HepG2 (cell line): Measurements from ENCODE around the gene LOC128125822.
A peak's percentile ranks its signal among the peaks of the same experiment; 100 is the strongest.

Experiments used
- ARHGAP35 ChIP-seq: sonication (generic); formaldehyde crosslinking; IDR thresholded peaks from 2 replicates; pipeline ENCODE4 v1.9.0; 2022; ENCODE audit warnings: mild to moderate bottlenecking, inconsistent platforms, moderate library complexity, missing genetic modification reagents, borderline replicate concordance
- ATF3 ChIP-seq: sonication (generic); formaldehyde crosslinking; IDR thresholded peaks from 2 replicates; pipeline ENCODE4 v1.4.0; 2020; ENCODE audit warnings: missing genetic modification reagents
- CTCF ChIP-seq: sonication (generic); formaldehyde crosslinking; IDR thresholded peaks from 2 replicates; pipeline ENCODE4 v1.5.0; 2020; ENCODE audit warnings: mild to moderate bottlenecking, missing genetic modification reagents, moderate library complexity
- DMAP1 ChIP-seq: IDR thresholded peaks from 2 replicates; pipeline ENCODE4 v1.6.1; 2016
- ELF1 ChIP-seq: sonication (generic); formaldehyde crosslinking; IDR thresholded peaks from 2 replicates; pipeline ENCODE4 v1.4.0; 2020; ENCODE audit warnings: missing genetic modification reagents
- GRHL1 ChIP-seq: sonication (generic); formaldehyde crosslinking; conservative IDR thresholded peaks from 2 replicates; pipeline ENCODE4 v1.8.0; 2022; ENCODE audit warnings: missing genetic modification reagents
- HDAC6 ChIP-seq: fragments of 200-600 bp; sonication (generic); IDR thresholded peaks from 2 replicates; pipeline ENCODE4 v1.7.0; 2017; ENCODE audit warnings: mild to moderate bottlenecking, antibody characterized with exemption, low read length, low read depth
- HMG20B ChIP-seq: conservative IDR thresholded peaks from 2 replicates; pipeline ENCODE4 v1.6.1; 2016; ENCODE audit warnings: missing genetic modification reagents, missing compliant biosample characterization
- KAT7 ChIP-seq: IDR thresholded peaks from 2 replicates; pipeline ENCODE4 v1.6.1; 2018; ENCODE audit warnings: borderline replicate concordance, missing compliant biosample characterization
- MEIS2 ChIP-seq: sonication (generic); formaldehyde crosslinking; IDR thresholded peaks from 2 replicates; pipeline ENCODE4 v1.9.0; 2021; ENCODE audit warnings: mild to moderate bottlenecking, missing genetic modification reagents
- NFE2L2 ChIP-seq: fragments of 150-350 bp; IDR thresholded peaks from 2 replicates; pipeline ENCODE4 v1.6.1; 2014; ENCODE audit warnings: low read length
- NFRKB ChIP-seq: fragments of 450-650 bp; IDR thresholded peaks from 2 replicates; pipeline ENCODE4 v1.6.1; 2017
- SIN3A ChIP-seq: IDR thresholded peaks from 2 replicates; pipeline ENCODE4 v1.6.1; 2011; ENCODE audit warnings: low read depth, mild to moderate bottlenecking, control low read depth, low read length, borderline replicate concordance
- SKIL ChIP-seq: sonication (generic); formaldehyde crosslinking; IDR thresholded peaks from 2 replicates; pipeline ENCODE4 v1.8.0; 2022; ENCODE audit warnings: missing genetic modification reagents, mild to moderate bottlenecking, moderate library complexity, borderline replicate concordance
- SYNCRIP ChIP-seq: fragments of 200-400 bp; formaldehyde crosslinking; IDR thresholded peaks from 2 replicates; pipeline ENCODE4 v1.6.1; 2018; ENCODE audit warnings: mild to moderate bottlenecking, low read depth, low read length; ENCODE audit not compliant: insufficient read depth
- TGIF2 ChIP-seq: IDR thresholded peaks from 2 replicates; pipeline ENCODE4 v1.6.1; 2016; ENCODE audit warnings: control low read depth, missing compliant biosample characterization
- THYN1 ChIP-seq: sonication (generic); formaldehyde crosslinking; IDR thresholded peaks from 2 replicates; pipeline ENCODE4 v1.8.1; 2023; ENCODE audit warnings: low read depth, mild to moderate bottlenecking, moderate library complexity, missing genetic modification reagents, borderline replicate concordance
- XBP1 ChIP-seq: sonication (generic); formaldehyde crosslinking; IDR thresholded peaks from 2 replicates; pipeline ENCODE4 v1.5.0; 2020; ENCODE audit warnings: missing genetic modification reagents
- ZBTB8A ChIP-seq: sonication (generic); formaldehyde crosslinking; IDR thresholded peaks from 2 replicates; pipeline ENCODE4 v1.4.0; 2020; ENCODE audit warnings: mild to moderate bottlenecking, low read depth, missing genetic modification reagents, borderline replicate concordance
- ZNF382 ChIP-seq: sonication (generic); formaldehyde crosslinking; IDR thresholded peaks from 2 replicates; pipeline ENCODE4 v1.5.0; 2020; ENCODE audit warnings: missing genetic modification reagents, mild to moderate bottlenecking, borderline replicate concordance
- ZNF841 ChIP-seq: sonication (generic); formaldehyde crosslinking; IDR thresholded peaks from 2 replicates; pipeline ENCODE4 v1.8.1; 2023; ENCODE audit warnings: missing genetic modification reagents, borderline replicate concordance
- ZNF891 ChIP-seq: sonication (generic); formaldehyde crosslinking; IDR thresholded peaks from 2 replicates; pipeline ENCODE4 v1.5.0; 2020; ENCODE audit warnings: mild to moderate bottlenecking, missing genetic modification reagents

LOC128125822 gene

GRCh38 chr6:63572044-63572746 is at the start of gene LOC128125822, which contains the start of gene PTP4A1 (continued):
- TF ChIP-seq SKIL (CRISPR knock-in tag) (peak; percentile 47; the same call in 1 of the 2 replicates), SYNCRIP (no peak), HDAC6 (no peak), ELF1 (CRISPR knock-in tag) (peak; percentile 46; the same call in 1 of the 2 replicates), NFRKB (no peak), KAT7 (CRISPR knock-in tag) (no peak; the same call in 1 of the 2 replicates), SIN3A (no peak), THYN1 (CRISPR knock-in tag) (peak; percentile 46; the same call in 1 of the 2 replicates), NFE2L2 (no peak; the same call in 1 of the 2 replicates), HMG20B (CRISPR knock-in tag) (peak; percentile 13; the same call in 1 of the 2 replicates), DMAP1 (CRISPR knock-in tag) (peak; percentile 66), CTCF (CRISPR knock-in tag) (peak; percentile 31; the same call in 1 of the 2 replicates), ZNF891 (CRISPR knock-in tag) (peak; percentile 82; the same call in 1 of the 2 replicates), ZBTB8A (no peak; the same call in 1 of the 2 replicates), ZNF382 (CRISPR knock-in tag) (no peak), TGIF2 (CRISPR knock-in tag) (no peak; the same call in 1 of the 2 replicates), ZNF841 (CRISPR knock-in tag) (0 out of 2 replicates have a peak, but pooled peaks have one; percentile 67), MEIS2 (CRISPR knock-in tag) (no peak), ATF3 (CRISPR knock-in tag) (no peak; the same call in none of the 2 replicates), GRHL1 (no peak), ARHGAP35 (peak; percentile 82), XBP1 (CRISPR knock-in tag) (no peak)
